Astrocyte (in vitro differentiated cells and primary cell): ENCODE results near the gene HECW1. TPM values are rescaled to one million over a fixed set of nuclear protein-coding genes. Genes with fewer than 3 reads are reported as not detected.

Experiments
- DNase-seq: peaks from one replicate; pipeline ENCODE4 v3.0.0-alpha.2; 2010; ENCODE audit warnings: low read depth
- FAIRE-seq: peaks from 2 replicates; lab custom pipeline; 2011; peaks lifted over from hg19 to GRCh38; lab: Jason Lieb, UNC
- H2AFZ ChIP-seq: 2 replicates; pipeline ENCODE4 v1.6.0; 2012; ENCODE audit warnings: low read depth, low read length, inconsistent platforms
- H3K27ac ChIP-seq: 2 replicates; pipeline ENCODE4 v1.5.1; 2011; ENCODE audit warnings: low read depth, low read length, inconsistent platforms
- H3K27me3 ChIP-seq: 2 replicates; pipeline ENCODE4 v1.6.0; 2011; ENCODE audit warnings: low read length, inconsistent platforms; ENCODE audit not compliant: insufficient read depth
- H3K36me3 ChIP-seq: 2 replicates; pipeline ENCODE4 v1.5.1; 2011; ENCODE audit warnings: low read length, inconsistent platforms; ENCODE audit not compliant: insufficient read depth
- H3K4me1 ChIP-seq: 2 replicates; pipeline ENCODE4 v1.5.1; 2011; ENCODE audit warnings: low read length, inconsistent platforms; ENCODE audit not compliant: insufficient read depth
- H3K4me2 ChIP-seq: 2 replicates; pipeline ENCODE4 v1.6.0; 2012; ENCODE audit warnings: low read length, inconsistent platforms
- H3K4me3 ChIP-seq: 2 replicates; pipeline ENCODE4 v1.5.1; 2011; ENCODE audit warnings: low read depth, mild to moderate bottlenecking, low read length, inconsistent platforms; ENCODE audit not compliant: insufficient read depth
- H3K79me2 ChIP-seq: 2 replicates; pipeline ENCODE4 v1.6.0; 2012; ENCODE audit warnings: mild to moderate bottlenecking, low read length, inconsistent platforms; ENCODE audit not compliant: insufficient read depth
- H3K9ac ChIP-seq: 2 replicates; pipeline ENCODE4 v1.6.0; 2012; ENCODE audit warnings: mild to moderate bottlenecking, low read length, inconsistent platforms
- H3K9me3 ChIP-seq: 2 replicates; pipeline ENCODE4 v1.5.1; 2012; ENCODE audit warnings: low read depth, mild to moderate bottlenecking, low read length, inconsistent platforms; ENCODE audit not compliant: insufficient read depth
- H4K20me1 ChIP-seq: 2 replicates; pipeline ENCODE4 v1.6.0; 2012; ENCODE audit warnings: low read length, inconsistent platforms; ENCODE audit not compliant: insufficient read depth
- H3K27ac Mint-ChIP-seq: one replicate; pipeline ENCODE4 v1.8.0; 2021; ENCODE audit warnings: mild to moderate bottlenecking, mixed read lengths; ENCODE audit not compliant: unreplicated experiment
- H3K27me3 Mint-ChIP-seq: one replicate; pipeline ENCODE4 v1.8.0; 2021; ENCODE audit warnings: low read depth, mixed read lengths; ENCODE audit not compliant: unreplicated experiment
- H3K36me3 Mint-ChIP-seq: one replicate; pipeline ENCODE4 v1.8.0; 2021; ENCODE audit warnings: low read depth, mixed read lengths; ENCODE audit not compliant: unreplicated experiment
- H3K4me1 Mint-ChIP-seq: one replicate; pipeline ENCODE4 v1.8.0; 2021; ENCODE audit warnings: low read depth, mixed read lengths; ENCODE audit not compliant: unreplicated experiment
- H3K4me3 Mint-ChIP-seq: one replicate; pipeline ENCODE4 v1.8.0; 2021; ENCODE audit warnings: mild to moderate bottlenecking, moderate library complexity, mixed read lengths; ENCODE audit not compliant: unreplicated experiment
- H3K9me3 Mint-ChIP-seq: one replicate; pipeline ENCODE4 v1.8.0; 2021; ENCODE audit warnings: mild to moderate bottlenecking, mixed read lengths; ENCODE audit not compliant: unreplicated experiment
- CTCF ChIP-seq: IDR thresholded peaks from 2 replicates; pipeline ENCODE4 v1.5.1; 2011; ENCODE audit warnings: low read depth, mild to moderate bottlenecking, inconsistent platforms, low read length, moderate library complexity; ENCODE audit not compliant: insufficient read depth
- EZH2 ChIP-seq: IDR thresholded peaks from 2 replicates; pipeline ENCODE4 v1.6.1; 2012; ENCODE audit warnings: mild to moderate bottlenecking, low read length, inconsistent platforms; ENCODE audit not compliant: insufficient read depth
- total RNA-seq: library from RNA; stranded (reverse); gene quantifications from 2 replicates; pipeline ENCODE4 v1.2.1, GENCODE V29; 2021

The HECW1 gene
- total RNA-seq, 1 donor from 2014 or later: 3.3 TPM

- peak overlapping the region; percentile 56 for H3K27ac ChIP-seq
- peak overlapping the region; percentile 18 for H3K9ac ChIP-seq
- peak; percentile 94 for DNase-seq
Measured at GRCh38 chr7:43522406-43523156, 410.1 kb downstream of the HECW1 start.

GRCh38 chr7:43528576-43529354 lies 416.3 kb downstream of the HECW1 start:
- FAIRE-seq: no peak

More at GRCh38 chr7:43522406-43523156, 410.1 kb downstream of the HECW1 start:
- no peak overlapping the region for H3K4me3 ChIP-seq
- H3K36me3 ChIP-seq: no peaks in the 10 kb centered on the region
- no peaks in the 10 kb centered on the region for H4K20me1 ChIP-seq
- TF ChIP-seq EZH2 (no peak), CTCF (no peak)
- no peaks in the 10 kb centered on the region for H3K9me3 ChIP-seq
- peaks cover 4% of the 10 kb centered on the region for H3K9me3 Mint-ChIP-seq
- peaks cover 6% of the 10 kb centered on the region for H3K27me3 Mint-ChIP-seq
- FAIRE-seq: no peak
- peaks cover 4% of the 10 kb centered on the region for H3K27me3 ChIP-seq
- no peaks in the 10 kb centered on the region for H3K79me2 ChIP-seq
- H2AFZ ChIP-seq: peak overlapping the region; percentile 50
- peak overlapping the region; percentile 4 for H3K4me3 Mint-ChIP-seq
- peaks cover 13% of the 10 kb centered on the region for H3K4me1 Mint-ChIP-seq
- peak overlapping the region; percentile 84 for H3K27ac Mint-ChIP-seq
- H3K4me1 ChIP-seq: peaks cover 12% of the 10 kb centered on the region
- no peaks in the 10 kb centered on the region for H3K36me3 Mint-ChIP-seq
- peak overlapping the region; percentile 37 for H3K4me2 ChIP-seq

More at GRCh38 chr7:43528576-43529354, 416.3 kb downstream of the HECW1 start:
- H3K27ac ChIP-seq: no peak overlapping the region
- H3K9ac ChIP-seq: no peak overlapping the region
- Mint-ChIP-seq H3K4me3 (no peak overlapping the region), H3K4me1 (peaks cover 5% of the 10 kb centered on the region), H3K9me3 (no peaks in the 10 kb centered on the region), H3K36me3 (no peaks in the 10 kb centered on the region), H3K27ac (no peak overlapping the region), H3K27me3 (peaks cover 9% of the 10 kb centered on the region)
- no peaks in the 10 kb centered on the region for H3K4me1 ChIP-seq
- no peak overlapping the region for H2AFZ ChIP-seq
- H3K4me3 ChIP-seq: no peak overlapping the region
- no peaks in the 10 kb centered on the region for H4K20me1 ChIP-seq
- H3K27me3 ChIP-seq: peaks cover 22% of the 10 kb centered on the region
- no peaks in the 10 kb centered on the region for H3K9me3 ChIP-seq
- no peaks in the 10 kb centered on the region for H3K79me2 ChIP-seq
- H3K4me2 ChIP-seq: no peak overlapping the region
- no peak for TF ChIP-seq CTCF
- no peak for TF ChIP-seq EZH2
- DNase-seq: no peak
- no peaks in the 10 kb centered on the region for H3K36me3 ChIP-seq
